Cardiac muscle cell (in vitro differentiated cells and primary cell): ENCODE data around the gene WBP1L. TPM values are rescaled to one million over a fixed set of nuclear protein-coding genes. Genes with fewer than 3 reads are reported as not detected.

ENCODE experiments used
- DNase-seq, 2 donors: peaks; one replicate each; pipeline versions ENCODE4 v3.0.0 to v3.0.0-alpha.2; 2010 to 2017; ENCODE audit warnings: low read depth in 1 of 2, low spot score in 1 of 2
- H3K27ac ChIP-seq: fragments of 200-600 bp; sonication (generic); 2 replicates; pipeline ENCODE4 v1.5.1; 2016
- H3K27me3 ChIP-seq: fragments of 200-600 bp; sonication (generic); 2 replicates; pipeline ENCODE4 v1.6.0; 2016; ENCODE audit warnings: control low read depth
- H3K36me3 ChIP-seq: fragments of 200-600 bp; sonication (generic); 2 replicates; pipeline ENCODE4 v1.5.1; 2016; ENCODE audit warnings: control low read depth
- H3K4me1 ChIP-seq: fragments of 200-600 bp; sonication (generic); 2 replicates; pipeline ENCODE4 v1.8.1; 2017; ENCODE audit warnings: low read depth, mild to moderate bottlenecking, mixed run types
- H3K4me3 ChIP-seq: fragments of 200-600 bp; sonication (generic); 2 replicates; pipeline ENCODE4 v1.5.1; 2016; ENCODE audit warnings: mild to moderate bottlenecking
- H3K9me3 ChIP-seq: fragments of 200-600 bp; sonication (generic); 2 replicates; pipeline ENCODE4 v1.5.1; 2017; ENCODE audit warnings: low read depth, mild to moderate bottlenecking, control low read depth
- CTCF ChIP-seq: IDR thresholded peaks from 2 replicates; pipeline ENCODE4 v1.5.1; 2012; ENCODE audit warnings: low read depth, mild to moderate bottlenecking, low read length
- polyA plus RNA-seq: library from polyadenylated mRNA; unstranded; fragments of >200 nt; fragmentation: Nextera tagmentation; extraction: Ambion mirVana; gene quantifications from 2 replicates; pipeline ENCODE4 v1.2.1, GENCODE V29; 2016
- total RNA-seq: library from RNA; depleted of rRNA; stranded (reverse); fragments of >200 nt; gene quantifications from 2 replicates; pipeline ENCODE4 v1.2.3, GENCODE V29; 2016

The WBP1L gene
- total and polyA plus RNA-seq, 2 experiments from 2014 or later = 14.2 to 43.9 TPM

- TF ChIP-seq CTCF = no peak
- no peak overlapping the region for H3K4me3 ChIP-seq
- DNase-seq = peak in 1 of 2 donors; percentile 85
- peaks cover 27% of the 10 kb centered on the region for H3K4me1 ChIP-seq
- no peaks in the 10 kb centered on the region for H3K27me3 ChIP-seq
- no peak overlapping the region for H3K27ac ChIP-seq
- H3K9me3 ChIP-seq = no peaks in the 10 kb centered on the region
- no peaks in the 10 kb centered on the region for H3K36me3 ChIP-seq
Measured at GRCh38 chr10:102785818-102786217, 42.1 kb downstream of the WBP1L start.

DNA sequence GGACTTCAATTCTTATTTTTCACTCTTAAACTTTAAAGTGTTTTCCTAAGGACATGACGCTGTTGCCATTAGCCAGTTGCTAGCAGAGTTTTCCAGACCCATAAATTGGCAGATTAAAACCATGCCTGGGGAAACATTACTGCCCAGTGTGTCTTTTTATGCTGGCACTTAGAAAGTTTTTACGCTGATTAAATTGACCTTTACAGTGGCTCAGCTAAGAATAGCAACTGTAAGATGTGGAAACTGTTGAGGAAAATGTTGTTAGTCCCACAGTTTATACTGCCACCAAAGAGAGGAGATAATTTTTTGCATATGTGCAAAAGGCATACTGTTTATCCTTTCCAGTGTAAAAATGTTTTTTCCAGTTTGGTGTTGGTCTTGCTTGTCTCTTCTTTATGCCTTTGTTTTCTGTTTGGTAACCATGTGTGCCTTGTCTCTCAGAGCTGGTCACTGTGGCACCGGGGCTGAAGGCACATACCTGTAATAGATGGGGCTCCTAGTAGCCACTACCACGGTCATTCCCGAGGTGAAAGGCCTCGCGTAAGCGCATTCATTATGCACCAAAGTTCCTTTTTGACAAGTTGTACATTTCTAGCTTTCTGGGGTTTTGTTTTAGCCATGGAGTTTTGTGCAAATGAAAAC lies 48.1 kb downstream of the WBP1L start:
- Histone ChIP-seq H3K4me3 (no peak overlapping the region), H3K4me1 (peaks cover 25% of the 10 kb centered on the region), H3K36me3 (no peaks in the 10 kb centered on the region), H3K27ac (peak overlapping the region; percentile 61), H3K9me3 (no peaks in the 10 kb centered on the region), H3K27me3 (no peaks in the 10 kb centered on the region)
- no peak for DNase-seq
- TF ChIP-seq CTCF = no peak

GRCh38 chr10:102795453-102796406 lies 52.0 kb downstream of the WBP1L start:
- peak in 1 of 2 donors; percentile 49 for DNase-seq
- H3K27me3 ChIP-seq = no peaks in the 10 kb centered on the region
- no peak overlapping the region for H3K4me3 ChIP-seq
- H3K27ac ChIP-seq = peak overlapping the region; percentile 63
- H3K4me1 ChIP-seq = peaks cover 39% of the 10 kb centered on the region
- no peaks in the 10 kb centered on the region for H3K9me3 ChIP-seq
- peaks cover 4% of the 10 kb centered on the region for H3K36me3 ChIP-seq
- no peak for TF ChIP-seq CTCF

- peak in 1 of 2 donors; percentile 80 for DNase-seq
Measured at GRCh38 chr10:102796407-102797176, 52.8 kb downstream of the WBP1L start.

More at GRCh38 chr10:102796407-102797176, 52.8 kb downstream of the WBP1L start:
- H3K4me3 ChIP-seq = no peak overlapping the region
- peak overlapping the region; percentile 63 for H3K27ac ChIP-seq
- H3K9me3 ChIP-seq = no peaks in the 10 kb centered on the region
- no peak for TF ChIP-seq CTCF
- no peaks in the 10 kb centered on the region for H3K27me3 ChIP-seq
- H3K36me3 ChIP-seq = peaks cover 4% of the 10 kb centered on the region
- H3K4me1 ChIP-seq = peaks cover 39% of the 10 kb centered on the region
